Endothelial cell of umbilical vein (primary cell): ENCODE results near the gene ANAPC16. TPM values are rescaled to one million over a fixed set of nuclear protein-coding genes. Genes with fewer than 3 reads are reported as not detected.

Source experiments
- BruUV-seq: library from RNA; stranded (reverse); fragments of 400-500 nt; replicated peaks from 2 replicates; lab custom pipeline; 2021; lab: Mats Ljungman, UMichigan
- CTCF ChIA-PET: fragments of 300-600, 350-600 bp; sonication (Branson Sonifier 250); formaldehyde crosslinking; loops from one replicate; lab custom pipeline; 2021; ENCODE audit warnings: antibody characterized with exemption, inconsistent platforms; lab: Charles Lee
- POLR2A ChIA-PET: fragments of 300-600, 350-600 bp; sonication (Branson Sonifier 250); formaldehyde crosslinking; loops from one replicate; lab custom pipeline; 2021; ENCODE audit warnings: antibody characterized with exemption, inconsistent platforms; lab: Charles Lee
- DNase-seq: peaks from one replicate; pipeline ENCODE4 v3.0.0-alpha.2; 2011; ENCODE audit warnings: low read depth, low spot score
- FAIRE-seq: peaks from 2 replicates; lab custom pipeline; 2011; peaks lifted over from hg19 to GRCh38; lab: Jason Lieb, UNC
- H2AFZ ChIP-seq: 2 replicates; pipeline ENCODE4 v1.6.0; 2012; ENCODE audit warnings: low read depth, low read length, control low read depth, inconsistent platforms
- H3K27ac ChIP-seq: 2 replicates; pipeline ENCODE4 v1.5.1; 2011; ENCODE audit warnings: low read depth, mild to moderate bottlenecking, control low read depth, low read length, moderate library complexity; ENCODE audit not compliant: insufficient read depth
- H3K27me3 ChIP-seq, 2 experiments: 2 replicates each; pipeline versions ENCODE4 v1.6.0 to v1.6.1; 2011; ENCODE audit warnings: low read length in 2 of 2, mixed read lengths in 1 of 2; ENCODE audit not compliant: control insufficient read depth in 2 of 2, insufficient read depth in 2 of 2
- H3K36me3 ChIP-seq, 2 experiments: 2 replicates in 1 of 2; 3 replicates in 1 of 2; pipeline ENCODE4 v1.5.1; 2011; ENCODE audit warnings: low read length in 2 of 2, mild to moderate bottlenecking in 1 of 2, moderate library complexity in 1 of 2; ENCODE audit not compliant: control insufficient read depth in 2 of 2, insufficient read depth in 2 of 2; ENCODE audit errors: extremely low read depth in 1 of 2
- H3K4me1 ChIP-seq: 3 replicates; pipeline ENCODE4 v1.5.1; 2011; ENCODE audit warnings: mild to moderate bottlenecking, low read length; ENCODE audit not compliant: control insufficient read depth, insufficient read depth; ENCODE audit errors: extremely low read depth
- H3K4me2 ChIP-seq: 2 replicates; pipeline ENCODE4 v1.6.1; 2011; ENCODE audit warnings: low read length, control low read depth, mixed read lengths; ENCODE audit not compliant: insufficient read depth
- H3K4me3 ChIP-seq, 3 experiments: fragments of 200-600 bp in 1 of 3; sonication (generic), shearing (Covaris generic) in 1 of 3; replicated peaks in 1 of 3; 2 replicates each; pipeline ENCODE4 v1.5.1; 2011 to 2016; ENCODE audit warnings: control low read depth in 3 of 3, low read length in 3 of 3, mild to moderate bottlenecking in 2 of 3, inconsistent platforms in 1 of 3, low read depth in 1 of 3, moderate library complexity in 1 of 3; ENCODE audit not compliant: insufficient read depth in 1 of 3
- H3K79me2 ChIP-seq: 2 replicates; pipeline ENCODE4 v1.6.0; 2012; ENCODE audit warnings: low read length, inconsistent platforms; ENCODE audit not compliant: control insufficient read depth, insufficient read depth
- H3K9ac ChIP-seq: replicated peaks from 2 replicates; pipeline ENCODE3; 2011; ENCODE audit warnings: low read length, control low read depth; ENCODE audit not compliant: insufficient read depth; ENCODE audit errors: extremely low read depth
- H3K9me1 ChIP-seq: replicated peaks from 3 replicates; pipeline ENCODE4 v1.6.0; 2011; ENCODE audit warnings: mild to moderate bottlenecking, low read length; ENCODE audit not compliant: control insufficient read depth, insufficient read depth; ENCODE audit errors: extremely low read depth
- H3K9me3 ChIP-seq: replicated peaks from 2 replicates; pipeline ENCODE4 v1.5.1; 2012; ENCODE audit warnings: low read length, inconsistent platforms; ENCODE audit not compliant: control insufficient read depth, insufficient read depth
- H4K20me1 ChIP-seq: replicated peaks from 2 replicates; pipeline ENCODE3; 2011; ENCODE audit warnings: mild to moderate bottlenecking, low read length; ENCODE audit not compliant: control insufficient read depth, insufficient read depth; ENCODE audit errors: extremely low read depth
- CTCF ChIP-seq, 2 donors: IDR thresholded peaks; 1 replicate in 1 of 2; 2 replicates in 1 of 2; pipeline ENCODE4 v1.5.1; 2011; ENCODE audit warnings: low read length in 2 of 2, mild to moderate bottlenecking in 2 of 2, moderate library complexity in 2 of 2, control low read depth in 1 of 2, inconsistent platforms in 1 of 2, low read depth in 1 of 2; ENCODE audit not compliant: insufficient read depth in 1 of 2; ENCODE audit errors: extremely low read depth in 1 of 2
- EZH2 ChIP-seq: IDR thresholded peaks from 2 replicates; pipeline ENCODE4 v1.6.1; 2012; ENCODE audit warnings: borderline replicate concordance, low read depth, mild to moderate bottlenecking, moderate library complexity, low read length, inconsistent platforms; ENCODE audit not compliant: severe bottlenecking
- FOS ChIP-seq: IDR thresholded peaks from 2 replicates; pipeline ENCODE4 v1.6.1; 2011; ENCODE audit warnings: mild to moderate bottlenecking, low read length, moderate library complexity, borderline replicate concordance; ENCODE audit not compliant: insufficient read depth
- GATA2 ChIP-seq: IDR thresholded peaks from 2 replicates; pipeline ENCODE4 v1.7.0; 2011; ENCODE audit warnings: low read depth, mild to moderate bottlenecking, moderate library complexity, mixed read lengths, low read length; ENCODE audit not compliant: insufficient read length, insufficient read depth
- JUN ChIP-seq: IDR thresholded peaks from 2 replicates; pipeline ENCODE4 v1.6.1; 2011; ENCODE audit warnings: borderline replicate concordance, low read depth; ENCODE audit not compliant: insufficient read length, insufficient read depth
- MYC ChIP-seq: IDR thresholded peaks from one replicate; pipeline ENCODE4 v1.6.1; 2011; ENCODE audit warnings: mild to moderate bottlenecking, low read depth, low read length
- POLR2A ChIP-seq: IDR thresholded peaks from 2 replicates; pipeline ENCODE4 v1.6.1; 2012; ENCODE audit warnings: low read depth, mild to moderate bottlenecking, control low read depth, low read length
- POLR2AphosphoS5 ChIP-seq: IDR thresholded peaks from 2 replicates; pipeline ENCODE4 v1.6.1; 2012; ENCODE audit warnings: low read depth, mild to moderate bottlenecking, control low read depth, low read length, moderate library complexity; ENCODE audit not compliant: insufficient read depth
- dilution Hi-C: fragments of 300-500 bp; cut with MboI; formaldehyde crosslinking; loops from one replicate; pipeline ENCODE4 v1.15.0; 2019; ENCODE audit warnings: low sequenced_read_pairs; ENCODE audit not compliant: extremely low pct_ligation_motif_present
- intact Hi-C: fragments of 100-400 bp; cut with micrococcal nuclease; formaldehyde crosslinking; loops from one replicate; pipeline ENCODE4 v1.10.0; 2022
- polyA plus RNA-seq, 4 experiments: library from polyadenylated mRNA; depleted of rRNA in 3 of 4; stranded (reverse) in 3 of 4; unstranded in 1 of 4; fragments of >200 nt; gene quantifications; 2 replicates each; pipeline versions ENCODE4 v1.2.1 to v1.2.3, GENCODE V29; 2011 to 2012; ENCODE audit warnings: missing spikeins in 1 of 4
- total RNA-seq: library from RNA; stranded (reverse); gene quantifications from 2 replicates; pipeline ENCODE4 v1.2.3, GENCODE V29; 2021
- TF ChIP-seq, protein P1 (sequence below): IDR thresholded peaks from 2 replicates; pipeline ENCODE4 v1.6.1; 2011; ENCODE audit not compliant: insufficient read depth, insufficient read length

Gene ANAPC16
- total and polyA plus RNA-seq, 2 donors (not counting 3 experiments of a cell fraction or from before 2014, with no cell fraction given) = 38.1 to 44.4 TPM

DNA sequence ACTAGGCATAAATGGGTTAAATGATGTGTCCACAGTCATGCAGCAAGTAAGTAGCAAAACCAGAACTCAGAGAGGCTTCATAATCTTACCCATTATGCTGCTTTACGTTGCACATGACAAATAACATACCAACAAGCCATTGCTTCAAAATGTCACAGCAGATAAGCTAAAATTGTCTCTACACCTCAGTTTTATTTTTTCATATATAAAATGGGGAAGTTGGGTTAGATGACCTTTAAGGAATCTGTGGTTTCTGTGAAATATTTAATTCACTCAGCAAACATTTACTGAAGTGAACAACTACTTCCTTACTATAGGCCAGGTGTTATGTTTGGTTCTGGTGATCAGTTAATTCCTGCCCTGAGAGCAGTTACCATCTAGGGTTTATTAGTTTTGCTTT lies 2.5 kb downstream of the ANAPC16 start:
- Histone ChIP-seq H3K9ac (no peak overlapping the region), H3K9me3 (no peaks in the 10 kb centered on the region), H4K20me1 (no peaks in the 10 kb centered on the region), H3K4me1 (peaks cover 7% of the 10 kb centered on the region), H3K9me1 (no peaks in the 10 kb centered on the region), H3K36me3 (peaks cover 0 to 2% of the 10 kb centered on the region in 2 experiments), H2AFZ (no peak overlapping the region), H3K4me2 (no peak overlapping the region), H3K27ac (no peak overlapping the region), H3K4me3 (no peak overlapping the region), H3K27me3 (no peaks in the 10 kb centered on the region), H3K79me2 (peaks cover 22% of the 10 kb centered on the region)
- peak; percentile 15 for FAIRE-seq
- CTCF ChIA-PET = interaction anchor here (0.6 to 9.4 kb wide), 4 partner anchors 43 to 122 kb away, joined by 3 to 193 read pairs (median 4); no protein-coding TSS in a partner anchor
- POLR2A ChIA-PET = no interaction called here
- TF ChIP-seq, protein P1, sequence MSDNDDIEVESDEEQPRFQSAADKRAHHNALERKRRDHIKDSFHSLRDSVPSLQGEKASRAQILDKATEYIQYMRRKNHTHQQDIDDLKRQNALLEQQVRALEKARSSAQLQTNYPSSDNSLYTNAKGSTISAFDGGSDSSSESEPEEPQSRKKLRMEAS = no peak
- TF ChIP-seq EZH2 (no peak), CTCF (IDR thresholded peaks at IDR 0.05; ENCODE audit: extremely low read depth in 1 of 2, insufficient read depth in 1 of 2, low read depth in 1 of 2, low read length in 2 of 2) (no peak), MYC (no peak), FOS (no peak), GATA2 (no peak), POLR2AphosphoS5 (no peak), JUN (no peak), POLR2A (no peak)
- BruUV-seq = no TSS peak
- intact Hi-C loops (no loop called here), dilution Hi-C loops (no loop called here)
- no peak for DNase-seq
